CD4-positive, CD25-positive, alpha-beta regulatory T cell (primary cell): ENCODE results near the gene P2RX6. TPM values are rescaled to one million over a fixed set of nuclear protein-coding genes. Genes with fewer than 3 reads are reported as not detected.
"Not testable (repeated sequence)": the region's sequence is repeated elsewhere in the genome, so short reads cannot be mapped to it uniquely, and the experiment has no call there.

Experiments
- ATAC-seq, 2 donors: fragments of 150-1000 bp; cut with Tn5 transposase; one replicate each; pipeline ENCODE4 v1.10.0; 2021; ENCODE audit warnings: low read depth in 2 of 2, moderate number of reproducible peaks in 2 of 2, moderate library complexity in 1 of 2
- DNase-seq, 3 donors: peaks; one replicate each; pipeline versions ENCODE4 v3.0.0 to v3.0.0-alpha.2; 2012 to 2022; ENCODE audit warnings: mixed read lengths in 1 of 3
- H3K27ac ChIP-seq: one replicate; pipeline ENCODE4 v1.7.0; 2013; ENCODE audit warnings: mild to moderate bottlenecking, low read length; ENCODE audit not compliant: insufficient read depth, poor library complexity, severe bottlenecking
- H3K27me3 ChIP-seq: one replicate; pipeline ENCODE4 v1.7.0; 2013; ENCODE audit warnings: low read length; ENCODE audit not compliant: control insufficient read depth, insufficient read depth
- H3K36me3 ChIP-seq: one replicate; pipeline ENCODE4 v1.7.0; 2013; ENCODE audit warnings: mild to moderate bottlenecking, low read length, moderate library complexity; ENCODE audit not compliant: control insufficient read depth, insufficient read depth
- H3K4me1 ChIP-seq: 2 replicates; pipeline ENCODE4 v1.7.0; 2013; ENCODE audit warnings: mild to moderate bottlenecking, low read length; ENCODE audit not compliant: insufficient read depth, control insufficient read depth, poor library complexity, severe bottlenecking
- H3K4me3 ChIP-seq: one replicate; pipeline ENCODE4 v1.7.0; 2013; ENCODE audit warnings: low read depth, mild to moderate bottlenecking, low read length, moderate library complexity
- H3K9me3 ChIP-seq, 2 experiments: 1 replicate in 1 of 2; 2 replicates in 1 of 2; pipeline ENCODE4 v1.7.0; 2013; ENCODE audit warnings: low read length in 2 of 2, mild to moderate bottlenecking in 1 of 2, moderate library complexity in 1 of 2; ENCODE audit not compliant: control insufficient read depth in 2 of 2
- H3K27ac Mint-ChIP-seq, 3 donors: one replicate each; pipeline ENCODE4 v1.8.0; 2020 to 2022; ENCODE audit warnings: mild to moderate bottlenecking in 3 of 3, mixed read lengths in 3 of 3, moderate library complexity in 2 of 3
- H3K27me3 Mint-ChIP-seq: one replicate; pipeline ENCODE4 v1.8.0; 2022; ENCODE audit warnings: mild to moderate bottlenecking, mixed read lengths
- H3K36me3 Mint-ChIP-seq: one replicate; pipeline ENCODE4 v1.8.0; 2020; ENCODE audit warnings: mixed read lengths
- H3K4me1 Mint-ChIP-seq, 4 donors: one replicate each; pipeline ENCODE4 v1.8.0; 2020 to 2022; ENCODE audit warnings: mixed read lengths in 4 of 4, mild to moderate bottlenecking in 1 of 4
- H3K4me3 Mint-ChIP-seq, 4 donors: one replicate each; pipeline ENCODE4 v1.8.0; 2020 to 2022; ENCODE audit warnings: mild to moderate bottlenecking in 4 of 4, mixed read lengths in 4 of 4, moderate library complexity in 3 of 4
- H3K9me3 Mint-ChIP-seq, 7 donors: one replicate each; pipeline ENCODE4 v1.8.0; 2020 to 2022; ENCODE audit warnings: mixed read lengths in 7 of 7, mild to moderate bottlenecking in 3 of 7, moderate library complexity in 2 of 7
- polyA plus RNA-seq, 4 donors: library from polyadenylated mRNA; unstranded; fragments of 300-500 nt; fragmentation: Illumina TruSeq; gene quantifications; one replicate each; pipeline ENCODE4 v1.2.3, GENCODE V29; 2021
- total RNA-seq: library from RNA; stranded (reverse); gene quantifications from one replicate; pipeline ENCODE4 v1.2.3, GENCODE V29; 2022

P2RX6 gene
- total and polyA plus RNA-seq, 5 donors from 2014 or later, result 0.10 to 0.59 TPM; not detected in 3

DNA sequence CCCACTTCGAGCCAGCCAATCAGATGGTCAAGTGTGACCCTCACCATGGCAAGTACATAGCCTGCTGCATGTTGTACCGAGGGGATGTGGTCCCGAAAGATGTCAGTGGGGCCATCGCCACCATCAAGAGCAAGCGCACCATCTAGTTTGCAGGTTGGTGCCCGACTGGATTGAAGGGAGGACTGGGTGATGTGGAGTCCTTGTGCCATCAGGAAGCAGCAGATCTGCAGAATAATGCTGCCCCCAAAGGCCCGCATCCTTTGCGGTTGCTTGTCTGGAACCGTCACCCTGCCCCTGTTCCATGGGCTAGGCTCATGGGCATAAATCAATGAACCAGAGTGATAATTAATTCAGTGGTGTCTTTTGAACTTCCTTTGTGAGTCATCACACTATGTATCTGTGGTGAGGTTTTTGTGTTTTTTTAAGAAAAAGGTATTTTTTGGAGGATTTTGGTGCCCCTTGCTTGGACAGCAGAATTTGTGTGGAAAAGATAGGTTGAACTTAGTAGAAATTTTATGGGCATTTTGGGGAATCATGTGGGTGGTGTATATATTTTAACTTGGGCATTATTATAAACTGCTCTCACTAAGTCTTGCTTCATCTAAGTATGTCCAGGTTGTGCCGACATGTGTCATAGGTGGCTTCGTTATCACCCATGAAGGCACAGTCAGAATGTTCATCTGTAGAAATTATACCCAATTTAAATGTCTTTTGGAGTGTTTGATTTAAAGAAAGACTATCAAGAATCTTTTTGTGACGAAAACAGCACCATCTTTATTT lies 53.1 kb downstream of the P2RX6 start:
- Mint-ChIP-seq H3K4me3 (no peak overlapping the region), H3K36me3 (no peaks in the 10 kb centered on the region), H3K9me3 (no peaks in the 10 kb centered on the region), H3K4me1 (no peaks in the 10 kb centered on the region), H3K27ac (peak overlapping the region in 1 of 3 donors; percentile 60), H3K27me3 (peaks cover 10% of the 10 kb centered on the region)
- no peak for DNase-seq
- Histone ChIP-seq H3K9me3 (no peaks in the 10 kb centered on the region), H3K27me3 (no peaks in the 10 kb centered on the region), H3K4me1 (no peaks in the 10 kb centered on the region), H3K27ac (no peak overlapping the region), H3K4me3 (no peak overlapping the region), H3K36me3 (no peaks in the 10 kb centered on the region)
- no peak for ATAC-seq

- H3K36me3 Mint-ChIP-seq, result no peaks in the 10 kb centered on the region
- no peaks in the 10 kb centered on the region for H3K4me1 Mint-ChIP-seq
- H3K9me3 ChIP-seq, result no peaks in the 10 kb centered on the region
- H3K27ac Mint-ChIP-seq, result no peak overlapping the region
- no peak for ATAC-seq
- H3K4me3 ChIP-seq, result no peak overlapping the region
- H3K27me3 ChIP-seq, result no peaks in the 10 kb centered on the region
- no peak overlapping the region for H3K4me3 Mint-ChIP-seq
- no peak overlapping the region for H3K27ac ChIP-seq
- DNase-seq, result no peak
- no peaks in the 10 kb centered on the region for H3K36me3 ChIP-seq
- H3K9me3 Mint-ChIP-seq, result peaks cover 0 to 1% (median 0%) of the 10 kb centered on the region in 7 donors
- H3K27me3 Mint-ChIP-seq, result peaks cover 10% of the 10 kb centered on the region
- no peaks in the 10 kb centered on the region for H3K4me1 ChIP-seq
These were observed 53.8 kb downstream of the P2RX6 start for GRCh38 chr22:21068681-21069276.

- no peak overlapping the region for H3K27ac ChIP-seq
- H3K36me3 ChIP-seq, result no peaks in the 10 kb centered on the region
- Mint-ChIP-seq H3K9me3 (peaks cover 0 to 2% (median 0%) of the 10 kb centered on the region in 7 donors), H3K27ac (peak overlapping the region in 1 of 3 donors; percentile 33), H3K4me1 (no peaks in the 10 kb centered on the region), H3K27me3 (peaks cover 10% of the 10 kb centered on the region), H3K36me3 (no peaks in the 10 kb centered on the region), H3K4me3 (no peak overlapping the region)
- ATAC-seq, result no peak
- no peaks in the 10 kb centered on the region for H3K27me3 ChIP-seq
- H3K9me3 ChIP-seq, result no peaks in the 10 kb centered on the region
- H3K4me3 ChIP-seq, result no peak overlapping the region
- no peaks in the 10 kb centered on the region for H3K4me1 ChIP-seq
- DNase-seq, result no peak
These were observed 54.4 kb downstream of the P2RX6 start for GRCh38 chr22:21069375-21069774.

- no peak for ATAC-seq
- Mint-ChIP-seq H3K27ac (no peak overlapping the region), H3K36me3 (no peaks in the 10 kb centered on the region), H3K9me3 (peaks cover 0 to 2% (median 0%) of the 10 kb centered on the region in 7 donors), H3K4me3 (no peak overlapping the region), H3K27me3 (peaks cover 1% of the 10 kb centered on the region), H3K4me1 (no peaks in the 10 kb centered on the region)
- H3K4me3 ChIP-seq, result no peak overlapping the region
- H3K9me3 ChIP-seq, result no peaks in the 10 kb centered on the region
- H3K27me3 ChIP-seq, result no peaks in the 10 kb centered on the region
- DNase-seq, result no peak
- H3K27ac ChIP-seq, result no peak overlapping the region
- no peaks in the 10 kb centered on the region for H3K4me1 ChIP-seq
- H3K36me3 ChIP-seq, result no peaks in the 10 kb centered on the region
These were observed 56.0 kb downstream of the P2RX6 start for GRCh38 chr22:21070690-21071615.

- H3K4me3 Mint-ChIP-seq, H3K4me3 ChIP-seq, ATAC-seq, H3K4me1 ChIP-seq, H3K9me3 Mint-ChIP-seq, H3K27me3 ChIP-seq, H3K9me3 ChIP-seq, DNase-seq, H3K27ac ChIP-seq, H3K4me1 Mint-ChIP-seq, H3K27ac Mint-ChIP-seq, H3K36me3 Mint-ChIP-seq, H3K36me3 ChIP-seq, H3K27me3 Mint-ChIP-seq: not testable (repeated sequence)
These were observed 56.8 kb downstream of the P2RX6 start for GRCh38 chr22:21071796-21072195.

GRCh38 chr22:21073023-21073422 lies 58.1 kb downstream of the P2RX6 start:
- no peak overlapping the region for H3K27ac Mint-ChIP-seq
- Histone ChIP-seq H3K27me3 (no peaks in the 10 kb centered on the region), H3K4me1 (no peaks in the 10 kb centered on the region), H3K36me3 (no peaks in the 10 kb centered on the region), H3K27ac (no peak overlapping the region), H3K4me3 (no peak overlapping the region), H3K9me3 (no peaks in the 10 kb centered on the region)
- H3K4me1 Mint-ChIP-seq, result no peaks in the 10 kb centered on the region
- no peak overlapping the region for H3K4me3 Mint-ChIP-seq
- no peak for ATAC-seq
- H3K27me3 Mint-ChIP-seq, result peaks cover 5% of the 10 kb centered on the region
- peaks cover 0 to 2% (median 0%) of the 10 kb centered on the region in 7 donors for H3K9me3 Mint-ChIP-seq
- DNase-seq, result no peak
- no peaks in the 10 kb centered on the region for H3K36me3 Mint-ChIP-seq

DNA sequence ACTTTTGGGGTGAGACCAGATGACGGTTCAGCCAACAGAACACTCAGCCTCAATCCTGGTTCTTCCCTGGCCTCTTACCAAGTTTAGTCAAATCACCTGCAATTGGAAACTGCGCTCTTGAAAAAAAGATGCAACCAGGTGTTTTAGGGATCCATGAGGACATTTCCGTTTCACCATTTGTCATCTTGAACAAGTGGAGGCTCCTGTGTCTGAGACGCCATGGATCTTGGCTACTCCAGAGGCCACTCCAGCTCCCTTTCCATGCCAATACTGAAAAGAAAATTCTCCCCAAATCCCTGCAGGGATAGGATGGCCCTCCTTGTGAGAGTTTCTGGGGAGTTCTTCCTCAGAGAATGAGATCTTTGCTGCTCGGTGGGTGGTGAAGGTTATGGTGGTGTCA lies 58.5 kb downstream of the P2RX6 start:
- Mint-ChIP-seq H3K27me3 (peaks cover 5% of the 10 kb centered on the region), H3K4me1 (no peaks in the 10 kb centered on the region), H3K27ac (no peak overlapping the region), H3K4me3 (no peak overlapping the region), H3K36me3 (no peaks in the 10 kb centered on the region), H3K9me3 (peaks cover 0 to 2% (median 0%) of the 10 kb centered on the region in 7 donors)
- no peak for ATAC-seq
- DNase-seq, result no peak
- H3K4me3 ChIP-seq, result no peak overlapping the region
- H3K4me1 ChIP-seq, result no peaks in the 10 kb centered on the region
- H3K27me3 ChIP-seq, result no peaks in the 10 kb centered on the region
- H3K27ac ChIP-seq, result no peak overlapping the region
- no peaks in the 10 kb centered on the region for H3K9me3 ChIP-seq
- H3K36me3 ChIP-seq, result no peaks in the 10 kb centered on the region
